ENCODE data around the gene TOX2. TPM values are rescaled to one million over a fixed set of nuclear protein-coding genes. Genes with fewer than 3 reads are reported as not detected.

Gene TOX2
- polyA plus RNA-seq, 1 donor = 4.7 TPM

DNA sequence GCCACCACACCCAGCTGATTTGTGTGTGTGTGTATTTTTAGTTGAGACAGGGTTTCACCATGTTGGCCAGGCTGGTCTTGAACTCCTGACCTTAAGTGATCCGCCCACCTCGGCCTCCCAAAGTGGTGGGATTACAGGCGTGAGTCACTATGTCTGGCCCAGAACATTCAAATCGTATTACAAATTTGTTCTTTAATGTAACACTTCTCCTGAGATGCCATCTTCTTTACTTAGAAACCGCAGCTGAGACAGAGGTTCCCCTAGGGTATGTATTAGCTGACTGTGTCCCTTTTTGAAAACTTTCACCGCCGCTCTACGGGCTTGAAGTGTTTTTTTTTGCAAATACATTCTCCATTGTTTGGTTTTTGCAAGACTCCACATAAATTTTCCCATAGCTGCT, 62.6 kb downstream of the TOX2 start:
- Histone ChIP-seq H3K4me1 (ENCODE audit: control insufficient read depth, insufficient read depth, low read length) (no peaks in the 10 kb centered on the region), H3K36me3 (ENCODE audit: control insufficient read depth, insufficient read depth, low read length) (no peaks in the 10 kb centered on the region), H3K4me3 (ENCODE audit: low read length) (no peak overlapping the region), H3K27me3 (ENCODE audit: control insufficient read depth, insufficient read depth, low read length) (peaks cover 7% of the 10 kb centered on the region), H3K9me3 (ENCODE audit: control insufficient read depth, low read depth, low read length) (no peaks in the 10 kb centered on the region), H3K27ac (ENCODE audit: low read length) (no peak overlapping the region)
- no peak for DNase-seq
- WGBS (ENCODE audit: insufficient coverage, low lambda C conversion rate) = no CpG with 5 or more reads among the region's 8 CpGs

DNA sequence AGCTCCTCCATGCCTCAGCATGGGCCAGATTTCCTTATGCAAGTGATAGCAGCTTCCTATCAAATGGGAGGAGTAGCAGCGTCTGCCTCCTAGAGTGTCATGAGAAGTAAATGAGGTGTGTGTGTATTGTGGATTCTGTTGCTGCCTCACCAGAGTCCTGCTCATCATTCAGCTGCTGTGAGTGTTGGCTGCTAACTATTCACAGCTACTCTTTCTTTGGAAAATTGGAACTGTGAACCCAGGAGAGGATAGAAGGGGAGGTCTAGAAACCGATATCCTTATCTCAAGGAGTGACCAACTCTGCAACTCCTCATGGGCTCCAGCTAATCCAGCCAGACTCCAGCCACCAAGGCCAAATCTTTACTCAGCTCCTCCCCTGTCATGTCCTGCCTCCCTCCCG, 63.3 kb downstream of the TOX2 start:
- DNase-seq = no peak
- H3K9me3 ChIP-seq (ENCODE audit: control insufficient read depth, low read depth, low read length) = no peaks in the 10 kb centered on the region
- H3K27me3 ChIP-seq (ENCODE audit: control insufficient read depth, insufficient read depth, low read length) = peaks cover 7% of the 10 kb centered on the region
- H3K36me3 ChIP-seq (ENCODE audit: control insufficient read depth, insufficient read depth, low read length) = no peaks in the 10 kb centered on the region
- H3K4me3 ChIP-seq (ENCODE audit: low read length) = no peak overlapping the region
- no peak overlapping the region for H3K27ac ChIP-seq (ENCODE audit: low read length)
- H3K4me1 ChIP-seq (ENCODE audit: control insufficient read depth, insufficient read depth, low read length) = no peaks in the 10 kb centered on the region
- no CpG with 5 or more reads among the region's 3 CpGs for WGBS (ENCODE audit: insufficient coverage, low lambda C conversion rate)

- Histone ChIP-seq H3K4me3 (ENCODE audit: low read length) (no peak overlapping the region), H3K27me3 (ENCODE audit: control insufficient read depth, insufficient read depth, low read length) (peaks cover 7% of the 10 kb centered on the region), H3K4me1 (ENCODE audit: control insufficient read depth, insufficient read depth, low read length) (no peaks in the 10 kb centered on the region), H3K36me3 (ENCODE audit: control insufficient read depth, insufficient read depth, low read length) (no peaks in the 10 kb centered on the region), H3K27ac (ENCODE audit: low read length) (no peak overlapping the region), H3K9me3 (ENCODE audit: control insufficient read depth, low read depth, low read length) (no peaks in the 10 kb centered on the region)
- no peak for DNase-seq
- 100% methylated on average over 1 of the region's 4 CpGs for WGBS (ENCODE audit: insufficient coverage, low lambda C conversion rate)
These were observed 65.0 kb downstream of the TOX2 start for GRCh38 chr20:43979576-43980105.

- peaks cover 7% of the 10 kb centered on the region for H3K27me3 ChIP-seq (ENCODE audit: control insufficient read depth, insufficient read depth, low read length)
- no peak overlapping the region for H3K27ac ChIP-seq (ENCODE audit: low read length)
- H3K4me1 ChIP-seq (ENCODE audit: control insufficient read depth, insufficient read depth, low read length) = peaks cover 2% of the 10 kb centered on the region
- no peaks in the 10 kb centered on the region for H3K9me3 ChIP-seq (ENCODE audit: control insufficient read depth, low read depth, low read length)
- 100% methylated on average over 1 of the region's 4 CpGs for WGBS (ENCODE audit: insufficient coverage, low lambda C conversion rate)
- no peak for DNase-seq
- H3K4me3 ChIP-seq (ENCODE audit: low read length) = no peak overlapping the region
- no peaks in the 10 kb centered on the region for H3K36me3 ChIP-seq (ENCODE audit: control insufficient read depth, insufficient read depth, low read length)
These were observed 66.9 kb downstream of the TOX2 start for GRCh38 chr20:43981540-43981939.

GRCh38 chr20:43982016-43982415, 67.4 kb downstream of the TOX2 start:
- no peak for DNase-seq
- H3K27me3 ChIP-seq (ENCODE audit: control insufficient read depth, insufficient read depth, low read length) = peaks cover 7% of the 10 kb centered on the region
- H3K4me1 ChIP-seq (ENCODE audit: control insufficient read depth, insufficient read depth, low read length) = peaks cover 2% of the 10 kb centered on the region
- H3K4me3 ChIP-seq (ENCODE audit: low read length) = no peak overlapping the region
- no CpG with 5 or more reads among the region's 2 CpGs for WGBS (ENCODE audit: insufficient coverage, low lambda C conversion rate)
- H3K27ac ChIP-seq (ENCODE audit: low read length) = no peak overlapping the region
- H3K9me3 ChIP-seq (ENCODE audit: control insufficient read depth, low read depth, low read length) = no peaks in the 10 kb centered on the region
- H3K36me3 ChIP-seq (ENCODE audit: control insufficient read depth, insufficient read depth, low read length) = no peaks in the 10 kb centered on the region

DNA sequence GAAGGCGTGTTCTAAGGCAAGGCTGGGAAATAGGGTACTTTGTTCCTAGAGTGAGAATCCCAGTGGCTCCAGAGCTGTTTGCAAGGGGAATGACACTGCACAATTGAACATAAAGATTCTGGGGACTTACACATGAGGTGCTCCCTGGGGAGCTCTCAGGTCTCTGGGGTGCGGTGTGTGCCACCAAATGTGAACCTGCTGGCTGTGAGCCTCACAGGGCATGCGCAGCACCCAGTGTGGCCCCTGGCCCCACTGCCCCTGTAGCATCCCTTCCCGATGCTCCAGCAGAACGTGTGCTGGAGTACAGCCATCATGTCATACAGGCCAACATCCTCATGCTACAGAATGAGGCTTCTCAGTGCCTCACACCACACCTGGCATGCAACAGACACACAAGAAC, 68.2 kb downstream of the TOX2 start:
- DNase-seq = no peak
- peaks cover 4% of the 10 kb centered on the region for H3K27me3 ChIP-seq (ENCODE audit: control insufficient read depth, insufficient read depth, low read length)
- H3K27ac ChIP-seq (ENCODE audit: low read length) = no peak overlapping the region
- H3K4me1 ChIP-seq (ENCODE audit: control insufficient read depth, insufficient read depth, low read length) = peaks cover 2% of the 10 kb centered on the region
- H3K9me3 ChIP-seq (ENCODE audit: control insufficient read depth, low read depth, low read length) = no peaks in the 10 kb centered on the region
- H3K36me3 ChIP-seq (ENCODE audit: control insufficient read depth, insufficient read depth, low read length) = no peaks in the 10 kb centered on the region
- no CpG with 5 or more reads among the region's 5 CpGs for WGBS (ENCODE audit: insufficient coverage, low lambda C conversion rate)
- H3K4me3 ChIP-seq (ENCODE audit: low read length) = no peak overlapping the region

DNA sequence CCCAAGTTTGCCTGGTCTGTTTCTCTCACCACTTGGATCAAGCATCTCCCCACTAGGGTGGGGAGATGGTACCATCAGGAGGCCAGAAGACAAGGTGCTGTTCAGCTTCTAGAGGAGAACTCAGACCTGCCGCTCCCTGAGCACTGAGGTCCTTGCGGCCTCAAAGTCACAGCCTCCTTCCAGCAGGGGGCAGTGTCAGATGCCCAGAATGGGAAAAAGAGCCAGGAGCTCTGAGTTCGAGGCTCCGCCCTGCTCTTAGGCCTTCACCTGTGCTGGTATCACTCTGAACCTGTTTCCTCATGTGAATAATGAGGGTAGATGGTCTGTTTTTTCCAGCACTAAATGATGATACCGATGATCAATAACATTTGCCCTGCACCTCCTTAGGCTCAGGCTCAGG, 68.7 kb downstream of the TOX2 start:
- Histone ChIP-seq H3K27me3 (ENCODE audit: control insufficient read depth, insufficient read depth, low read length) (no peaks in the 10 kb centered on the region), H3K9me3 (ENCODE audit: control insufficient read depth, low read depth, low read length) (no peaks in the 10 kb centered on the region), H3K36me3 (ENCODE audit: control insufficient read depth, insufficient read depth, low read length) (no peaks in the 10 kb centered on the region), H3K4me3 (ENCODE audit: low read length) (no peak overlapping the region), H3K4me1 (ENCODE audit: control insufficient read depth, insufficient read depth, low read length) (peaks cover 2% of the 10 kb centered on the region), H3K27ac (ENCODE audit: low read length) (no peak overlapping the region)
- WGBS (ENCODE audit: insufficient coverage, low lambda C conversion rate) = no CpG with 5 or more reads among the region's 5 CpGs
- no peak for DNase-seq

- H3K4me3 ChIP-seq (ENCODE audit: low read length) = no peak overlapping the region
These were observed 69.3 kb downstream of the TOX2 start for GRCh38 chr20:43983904-43984361.

DNA sequence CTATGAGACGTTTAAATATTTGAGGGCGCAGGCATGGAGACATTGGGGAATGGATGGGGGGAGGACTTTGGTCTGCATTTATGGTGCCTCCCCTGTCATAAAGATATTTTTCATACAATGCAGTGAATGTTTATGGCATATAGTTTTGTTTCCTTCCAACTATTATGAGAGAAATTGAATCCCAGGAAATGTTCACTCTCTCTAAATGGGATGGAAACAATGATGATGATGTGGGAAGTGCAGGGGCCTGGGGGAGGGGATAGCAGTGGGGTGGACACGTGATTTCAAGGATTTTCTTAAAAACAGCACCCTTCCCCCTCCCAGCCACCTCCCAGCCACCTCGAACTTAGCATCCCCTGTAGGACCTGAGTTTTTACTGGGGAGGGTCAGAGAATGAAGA, 69.9 kb downstream of the TOX2 start:
- Histone ChIP-seq H3K4me1 (ENCODE audit: control insufficient read depth, insufficient read depth, low read length) (peaks cover 2% of the 10 kb centered on the region), H3K27ac (ENCODE audit: low read length) (no peak overlapping the region), H3K4me3 (ENCODE audit: low read length) (no peak overlapping the region), H3K36me3 (ENCODE audit: control insufficient read depth, insufficient read depth, low read length) (no peaks in the 10 kb centered on the region), H3K9me3 (ENCODE audit: control insufficient read depth, low read depth, low read length) (no peaks in the 10 kb centered on the region), H3K27me3 (ENCODE audit: control insufficient read depth, insufficient read depth, low read length) (no peaks in the 10 kb centered on the region)
- DNase-seq = peak in 1 of 2 donors; percentile 46
- no CpG with 5 or more reads among the region's 4 CpGs for WGBS (ENCODE audit: insufficient coverage, low lambda C conversion rate)

More at GRCh38 chr20:43983904-43984361, 69.3 kb downstream of the TOX2 start:
- DNase-seq = peak in 1 of 2 donors; percentile 19
- Histone ChIP-seq H3K27ac (ENCODE audit: low read length) (no peak overlapping the region), H3K4me1 (ENCODE audit: control insufficient read depth, insufficient read depth, low read length) (peaks cover 2% of the 10 kb centered on the region), H3K27me3 (ENCODE audit: control insufficient read depth, insufficient read depth, low read length) (no peaks in the 10 kb centered on the region), H3K9me3 (ENCODE audit: control insufficient read depth, low read depth, low read length) (no peaks in the 10 kb centered on the region), H3K36me3 (ENCODE audit: control insufficient read depth, insufficient read depth, low read length) (no peaks in the 10 kb centered on the region)
- 40% methylated on average over 1 of the region's 6 CpGs for WGBS (ENCODE audit: insufficient coverage, low lambda C conversion rate)

DNA sequence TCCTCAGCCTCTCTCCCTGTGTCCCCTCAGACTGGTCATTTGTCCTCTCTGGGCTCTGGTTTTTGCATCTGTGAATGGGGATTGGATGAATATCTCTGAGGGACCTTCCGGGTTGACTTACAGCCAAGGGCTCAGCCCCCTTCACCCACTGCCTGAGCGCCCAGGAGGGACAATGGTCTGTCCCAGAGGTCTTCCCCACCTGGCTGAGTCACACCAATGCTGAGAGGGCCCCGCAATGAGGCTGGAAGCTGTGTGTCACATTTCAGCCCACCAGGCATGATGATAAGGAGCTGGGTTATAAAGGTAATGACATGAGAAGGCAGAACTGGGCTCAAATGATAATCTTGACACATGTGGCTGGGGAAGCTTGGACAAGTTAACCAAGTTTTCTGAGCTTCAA, 70.5 kb downstream of the TOX2 start:
- Histone ChIP-seq H3K4me1 (ENCODE audit: control insufficient read depth, insufficient read depth, low read length) (peaks cover 2% of the 10 kb centered on the region), H3K27me3 (ENCODE audit: control insufficient read depth, insufficient read depth, low read length) (no peaks in the 10 kb centered on the region), H3K9me3 (ENCODE audit: control insufficient read depth, low read depth, low read length) (no peaks in the 10 kb centered on the region), H3K27ac (ENCODE audit: low read length) (no peak overlapping the region), H3K4me3 (ENCODE audit: low read length) (no peak overlapping the region), H3K36me3 (ENCODE audit: control insufficient read depth, insufficient read depth, low read length) (no peaks in the 10 kb centered on the region)
- no CpG with 5 or more reads among the region's 3 CpGs for WGBS (ENCODE audit: insufficient coverage, low lambda C conversion rate)
- peak in 1 of 2 donors; percentile 34 for DNase-seq

GRCh38 chr20:43985608-43986316, 71.1 kb downstream of the TOX2 start:
- Histone ChIP-seq H3K4me3 (ENCODE audit: low read length) (no peak overlapping the region), H3K9me3 (ENCODE audit: control insufficient read depth, low read depth, low read length) (no peaks in the 10 kb centered on the region), H3K4me1 (ENCODE audit: control insufficient read depth, insufficient read depth, low read length) (peaks cover 2% of the 10 kb centered on the region), H3K27ac (ENCODE audit: low read length) (no peak overlapping the region), H3K27me3 (ENCODE audit: control insufficient read depth, insufficient read depth, low read length) (no peaks in the 10 kb centered on the region), H3K36me3 (ENCODE audit: control insufficient read depth, insufficient read depth, low read length) (no peaks in the 10 kb centered on the region)
- 50% methylated on average over 1 of the region's 9 CpGs for WGBS (ENCODE audit: insufficient coverage, low lambda C conversion rate)
- no peak for DNase-seq

Data from large intestine (tissue), 3 donors.